AG10803 (cell line): ENCODE data around the gene S1PR2.

Experiments used
- DNase-seq: peaks from one replicate; pipeline ENCODE4 v3.0.0; 2010; ENCODE audit warnings: low read depth
- H3K4me3 ChIP-seq: 2 replicates; pipeline ENCODE4 v1.5.1; 2011; ENCODE audit warnings: mild to moderate bottlenecking, low read length, control low read depth
- CTCF ChIP-seq: conservative IDR thresholded peaks from 2 replicates; pipeline ENCODE4 v1.5.1; 2011; ENCODE audit warnings: mild to moderate bottlenecking, low read length, control low read depth, inconsistent platforms

Gene S1PR2

GRCh38 chr19:10228920-10229319 is 2.2 kb downstream of the S1PR2 start:
- DNase-seq: peak; percentile 51
- H3K4me3 ChIP-seq: no peak overlapping the region; the same call in 1 of the 2 replicates
- TF ChIP-seq CTCF: peak; percentile 59

- no peak for TF ChIP-seq CTCF
- DNase-seq: no peak
- H3K4me3 ChIP-seq: no peak overlapping the region
These were observed 2.7 kb downstream of the S1PR2 start for GRCh38 chr19:10228393-10228792.

- DNase-seq: no peak
- TF ChIP-seq CTCF: peak; percentile 13; the same call in 1 of the 2 replicates
- H3K4me3 ChIP-seq: peak overlapping the region; percentile 34
These were observed 3.8 kb downstream of the S1PR2 start for GRCh38 chr19:10227026-10227971.

GRCh38 chr19:10226376-10227025 is 4.6 kb downstream of the S1PR2 start:
- 0 out of 2 replicates have a peak, but pooled peaks have one; percentile 1 for TF ChIP-seq CTCF
- peak overlapping the region; percentile 27 for H3K4me3 ChIP-seq
- DNase-seq: peak; percentile 92

- TF ChIP-seq CTCF: no peak
- DNase-seq: no peak
- no peak overlapping the region for H3K4me3 ChIP-seq
These were observed 5.1 kb downstream of the S1PR2 start for GRCh38 chr19:10226021-10226375.

GRCh38 chr19:10224337-10224736 is 6.8 kb downstream of the S1PR2 start:
- TF ChIP-seq CTCF: no peak

More at GRCh38 chr19:10224337-10224736, 6.8 kb downstream of the S1PR2 start:
- no peak for DNase-seq
- H3K4me3 ChIP-seq: no peak overlapping the region
